Hepatocyte (in vitro differentiated cells): ENCODE measurements around the gene CWC15.
"Not testable (repeated sequence)": the region's sequence is repeated elsewhere in the genome, so short reads cannot be mapped to it uniquely, and the experiment has no call there.

Experiments
- CTCF ChIP-seq: fragments of 200-600 bp; sonication (generic); IDR thresholded peaks from 2 replicates; pipeline ENCODE4 v1.5.1; 2016; ENCODE audit warnings: antibody characterized with exemption, mild to moderate bottlenecking; ENCODE audit not compliant: poor library complexity
- EZH2 ChIP-seq: fragments of 200-600 bp; sonication (generic); IDR thresholded peaks from 2 replicates; pipeline ENCODE4 v1.6.1; 2016; ENCODE audit warnings: antibody characterized with exemption, mild to moderate bottlenecking, borderline replicate concordance

- TF ChIP-seq CTCF, EZH2: not testable (repeated sequence)
Observed at GRCh38 chr11:94913718-94914394, 59.5 kb downstream of the CWC15 start.
